Uterus (tissue), 2 donors: ENCODE results near the gene RHOBTB1.
"Not testable (repeated sequence)": the region's sequence is repeated elsewhere in the genome, so short reads cannot be mapped to it uniquely, and the experiment has no call there.

Experiments
- POLR2A ChIP-seq, 2 donors: fragments of 450-650 bp; IDR thresholded peaks; one replicate each; pipeline ENCODE4 v1.6.1; 2016; ENCODE audit warnings: antibody characterized with exemption in 2 of 2, mild to moderate bottlenecking in 1 of 2, moderate library complexity in 1 of 2
- TF ChIP-seq, protein P1 (sequence below), 4 experiments: fragments of 200-600 bp in 2 of 4; fragments of 450-650 bp in 2 of 4; sonication (generic) in 2 of 4; IDR thresholded peaks; one replicate each; pipeline ENCODE4 v1.5.1; 2016 to 2019; ENCODE audit warnings: antibody characterized with exemption in 4 of 4, mild to moderate bottlenecking in 2 of 4, moderate library complexity in 1 of 4

DNA sequence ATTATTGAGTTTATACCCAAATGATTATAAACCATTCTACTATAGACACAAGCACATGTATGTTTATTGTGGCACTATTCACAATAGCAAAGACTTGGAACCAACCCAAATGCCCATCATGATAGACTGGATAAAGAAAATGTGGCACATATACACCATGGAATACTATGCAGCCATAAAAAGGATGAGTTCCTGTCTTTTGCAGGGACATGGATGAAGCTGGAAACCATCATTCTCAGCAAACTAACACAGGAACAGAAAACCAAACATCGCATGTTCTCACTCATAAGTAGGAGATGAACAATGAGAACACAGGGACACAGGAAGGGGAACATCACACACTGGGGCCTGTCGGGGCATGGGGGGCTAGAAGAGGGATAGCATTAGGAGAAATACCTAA, 28.2 kb upstream of the RHOBTB1 start:
- TF ChIP-seq, protein P1, sequence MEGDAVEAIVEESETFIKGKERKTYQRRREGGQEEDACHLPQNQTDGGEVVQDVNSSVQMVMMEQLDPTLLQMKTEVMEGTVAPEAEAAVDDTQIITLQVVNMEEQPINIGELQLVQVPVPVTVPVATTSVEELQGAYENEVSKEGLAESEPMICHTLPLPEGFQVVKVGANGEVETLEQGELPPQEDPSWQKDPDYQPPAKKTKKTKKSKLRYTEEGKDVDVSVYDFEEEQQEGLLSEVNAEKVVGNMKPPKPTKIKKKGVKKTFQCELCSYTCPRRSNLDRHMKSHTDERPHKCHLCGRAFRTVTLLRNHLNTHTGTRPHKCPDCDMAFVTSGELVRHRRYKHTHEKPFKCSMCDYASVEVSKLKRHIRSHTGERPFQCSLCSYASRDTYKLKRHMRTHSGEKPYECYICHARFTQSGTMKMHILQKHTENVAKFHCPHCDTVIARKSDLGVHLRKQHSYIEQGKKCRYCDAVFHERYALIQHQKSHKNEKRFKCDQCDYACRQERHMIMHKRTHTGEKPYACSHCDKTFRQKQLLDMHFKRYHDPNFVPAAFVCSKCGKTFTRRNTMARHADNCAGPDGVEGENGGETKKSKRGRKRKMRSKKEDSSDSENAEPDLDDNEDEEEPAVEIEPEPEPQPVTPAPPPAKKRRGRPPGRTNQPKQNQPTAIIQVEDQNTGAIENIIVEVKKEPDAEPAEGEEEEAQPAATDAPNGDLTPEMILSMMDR (IDR thresholded peaks at IDR 0.05), result not testable (repeated sequence)
- not testable (repeated sequence) for TF ChIP-seq POLR2A (IDR thresholded peaks at IDR 0.05)
